Measurements from ENCODE around the gene PCGF3. TPM values are rescaled to one million over a fixed set of nuclear protein-coding genes. Genes with fewer than 3 reads are reported as not detected.

PCGF3 gene
- total and polyA plus RNA-seq, 9 of the 15 experiments (the other 6 are each of a cell fraction or from before 2014, with no cell fraction given) = 2.6 to 46.1 (median 20.3) TPM

DNA sequence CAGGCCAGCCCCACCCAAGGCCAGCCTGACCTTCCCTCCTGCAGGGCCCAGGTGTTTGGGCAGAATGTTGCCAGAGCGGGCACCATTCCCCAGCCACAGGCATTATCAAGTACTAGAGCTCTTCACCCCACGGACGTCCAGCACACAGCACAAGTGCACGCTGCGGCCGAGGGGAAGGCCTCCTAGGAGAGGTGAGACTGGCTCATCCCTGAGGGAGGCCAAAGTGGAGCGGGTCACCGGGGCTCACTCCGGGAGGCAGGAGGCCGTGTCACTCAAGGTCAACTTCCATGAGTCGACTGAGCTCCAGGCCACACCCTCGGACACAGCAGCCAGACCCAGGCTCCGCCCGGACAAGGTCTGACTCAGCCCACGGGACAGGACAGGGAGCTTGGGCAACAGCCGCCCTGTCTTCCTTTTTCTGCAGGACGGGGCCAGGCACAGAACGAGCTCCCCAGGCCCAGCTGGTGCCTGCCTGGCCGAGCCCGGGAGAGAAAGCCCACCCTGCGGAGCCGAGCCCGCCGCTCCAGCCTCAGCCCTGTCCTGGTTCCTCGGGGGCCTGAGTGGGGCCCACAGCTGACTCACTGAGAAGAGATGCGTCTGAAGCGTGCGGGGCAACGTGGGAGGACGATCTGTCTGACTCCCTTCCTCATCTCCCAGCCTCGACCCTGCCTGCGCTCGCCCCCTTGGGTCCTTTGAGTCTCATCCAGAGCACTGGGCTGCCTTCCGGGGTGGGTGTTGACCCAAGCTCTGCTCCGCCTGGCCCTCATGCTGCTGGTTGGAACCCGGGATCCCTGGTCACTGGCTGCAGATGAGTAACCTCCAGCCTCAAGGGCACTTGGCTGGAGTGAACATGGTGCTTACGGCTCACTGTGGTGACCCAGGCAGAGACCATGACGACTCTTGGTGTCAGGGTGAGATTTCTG lies 18.3 kb upstream of the PCGF3 start (continued):
- TF ChIP-seq CHD7 (IDR thresholded peaks at IDR 0.05; ENCODE audit: low read depth, low read length) (no peak), ZNF146 (CRISPR knock-in tag; IDR thresholded peaks at IDR 0.05; ENCODE audit: unreplicated experiment) (no peak), SAFB2 (IDR thresholded peaks at IDR 0.05; ENCODE audit: borderline replicate concordance, low read depth, low read length, severe bottlenecking) (no peak), POLR2B (IDR thresholded peaks at IDR 0.05; ENCODE audit: low read depth, partially characterized antibody) (peak; percentile 70), BHLHE40 (IDR thresholded peaks at IDR 0.05; ENCODE audit: low read length) (peak; percentile 61), GABPB2 (CRISPR knock-in tag; conservative IDR thresholded peaks at IDR 0.05) (no peak)
- TF ChIP-seq, protein P1, sequence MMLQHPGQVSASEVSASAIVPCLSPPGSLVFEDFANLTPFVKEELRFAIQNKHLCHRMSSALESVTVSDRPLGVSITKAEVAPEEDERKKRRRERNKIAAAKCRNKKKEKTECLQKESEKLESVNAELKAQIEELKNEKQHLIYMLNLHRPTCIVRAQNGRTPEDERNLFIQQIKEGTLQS (IDR thresholded peaks at IDR 0.05) = peak; percentile 86; the same call in 1 of the 2 replicates
- TF ChIP-seq, protein P1 (CRISPR knock-in tag; conservative IDR thresholded peaks at IDR 0.05) = no peak

All from K562 (cell line).